Skin of body (tissue), 2 donors: ENCODE results near the gene MESP2. TPM values are rescaled to one million over a fixed set of nuclear protein-coding genes. Genes with fewer than 3 reads are reported as not detected.

ENCODE experiments used
- DNase-seq: peaks from one replicate; lab custom pipeline; 2025; lab: John Stamatoyannopoulos, UW
- total RNA-seq: library from RNA; depleted of rRNA; stranded (reverse); fragments of >200 nt; gene quantifications from one replicate; pipeline ENCODE4 v1.2.3, GENCODE V29; 2014

MESP2 gene
- total RNA-seq, 1 donor from 2014 or later: 0.30 TPM

GRCh38 chr15:89799011-89799911 lies 23.1 kb downstream of the MESP2 start:
- no peak for DNase-seq

- DNase-seq: no peak
Observed at GRCh38 chr15:89799918-89800498, 23.9 kb downstream of the MESP2 start.

- no peak for DNase-seq
Observed at GRCh38 chr15:89801471-89802195, 25.5 kb downstream of the MESP2 start.

GRCh38 chr15:89802231-89802928 lies 26.2 kb downstream of the MESP2 start:
- DNase-seq: no peak

GRCh38 chr15:89802986-89803824 lies 27.1 kb downstream of the MESP2 start:
- DNase-seq: no peak

- DNase-seq: no peak
Observed at GRCh38 chr15:89803941-89804800, 28.0 kb downstream of the MESP2 start.

- no peak for DNase-seq
Observed at GRCh38 chr15:89805241-89806209, 29.4 kb downstream of the MESP2 start.

GRCh38 chr15:89806210-89806558 lies 30.1 kb downstream of the MESP2 start:
- DNase-seq: no peak

GRCh38 chr15:89806559-89807550 lies 30.7 kb downstream of the MESP2 start:
- no peak for DNase-seq

GRCh38 chr15:89807689-89808088 lies 31.6 kb downstream of the MESP2 start:
- DNase-seq: no peak

GRCh38 chr15:89808160-89808870 lies 32.2 kb downstream of the MESP2 start:
- DNase-seq: no peak

GRCh38 chr15:89809093-89809786 lies 33.1 kb downstream of the MESP2 start:
- DNase-seq: no peak

GRCh38 chr15:89809787-89810148 lies 33.6 kb downstream of the MESP2 start:
- no peak for DNase-seq

- DNase-seq: no peak
Observed at GRCh38 chr15:89810837-89811236, 34.7 kb downstream of the MESP2 start.

GRCh38 chr15:89812011-89812846 lies 36.1 kb downstream of the MESP2 start:
- no peak for DNase-seq
